ENCODE results near the gene RBL1.

- TF ChIP-seq, protein P1, sequence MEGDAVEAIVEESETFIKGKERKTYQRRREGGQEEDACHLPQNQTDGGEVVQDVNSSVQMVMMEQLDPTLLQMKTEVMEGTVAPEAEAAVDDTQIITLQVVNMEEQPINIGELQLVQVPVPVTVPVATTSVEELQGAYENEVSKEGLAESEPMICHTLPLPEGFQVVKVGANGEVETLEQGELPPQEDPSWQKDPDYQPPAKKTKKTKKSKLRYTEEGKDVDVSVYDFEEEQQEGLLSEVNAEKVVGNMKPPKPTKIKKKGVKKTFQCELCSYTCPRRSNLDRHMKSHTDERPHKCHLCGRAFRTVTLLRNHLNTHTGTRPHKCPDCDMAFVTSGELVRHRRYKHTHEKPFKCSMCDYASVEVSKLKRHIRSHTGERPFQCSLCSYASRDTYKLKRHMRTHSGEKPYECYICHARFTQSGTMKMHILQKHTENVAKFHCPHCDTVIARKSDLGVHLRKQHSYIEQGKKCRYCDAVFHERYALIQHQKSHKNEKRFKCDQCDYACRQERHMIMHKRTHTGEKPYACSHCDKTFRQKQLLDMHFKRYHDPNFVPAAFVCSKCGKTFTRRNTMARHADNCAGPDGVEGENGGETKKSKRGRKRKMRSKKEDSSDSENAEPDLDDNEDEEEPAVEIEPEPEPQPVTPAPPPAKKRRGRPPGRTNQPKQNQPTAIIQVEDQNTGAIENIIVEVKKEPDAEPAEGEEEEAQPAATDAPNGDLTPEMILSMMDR (IDR thresholded peaks at IDR 0.05): no peak
- no peak for TF ChIP-seq POLR2A (IDR thresholded peaks at IDR 0.05)
These were observed 644 bp downstream of the RBL1 start for GRCh38 chr20:37095108-37095598.

Measured in right lobe of liver (tissue), 4 donors.